Endothelial cell of umbilical vein (primary cell): Measurements from ENCODE around the gene DOCK1. TPM values are rescaled to one million over a fixed set of nuclear protein-coding genes. Genes with fewer than 3 reads are reported as not detected.

Experiments
- BruUV-seq: library from RNA; stranded (reverse); fragments of 400-500 nt; replicated peaks from 2 replicates; lab custom pipeline; 2021; lab: Mats Ljungman, UMichigan
- CTCF ChIA-PET: fragments of 300-600, 350-600 bp; sonication (Branson Sonifier 250); formaldehyde crosslinking; loops from one replicate; lab custom pipeline; 2021; ENCODE audit warnings: antibody characterized with exemption, inconsistent platforms; lab: Charles Lee
- POLR2A ChIA-PET: fragments of 300-600, 350-600 bp; sonication (Branson Sonifier 250); formaldehyde crosslinking; loops from one replicate; lab custom pipeline; 2021; ENCODE audit warnings: antibody characterized with exemption, inconsistent platforms; lab: Charles Lee
- DNase-seq: peaks from one replicate; pipeline ENCODE4 v3.0.0-alpha.2; 2011; ENCODE audit warnings: low read depth, low spot score
- FAIRE-seq: peaks from 2 replicates; lab custom pipeline; 2011; peaks lifted over from hg19 to GRCh38; lab: Jason Lieb, UNC
- H2AFZ ChIP-seq: 2 replicates; pipeline ENCODE4 v1.6.0; 2012; ENCODE audit warnings: low read depth, low read length, control low read depth, inconsistent platforms
- H3K27ac ChIP-seq: 2 replicates; pipeline ENCODE4 v1.5.1; 2011; ENCODE audit warnings: low read depth, mild to moderate bottlenecking, control low read depth, low read length, moderate library complexity; ENCODE audit not compliant: insufficient read depth
- H3K27me3 ChIP-seq, 2 experiments: 2 replicates each; pipeline versions ENCODE4 v1.6.0 to v1.6.1; 2011; ENCODE audit warnings: low read length in 2 of 2, mixed read lengths in 1 of 2; ENCODE audit not compliant: control insufficient read depth in 2 of 2, insufficient read depth in 2 of 2
- H3K36me3 ChIP-seq, 2 experiments: 2 replicates in 1 of 2; 3 replicates in 1 of 2; pipeline ENCODE4 v1.5.1; 2011; ENCODE audit warnings: low read length in 2 of 2, mild to moderate bottlenecking in 1 of 2, moderate library complexity in 1 of 2; ENCODE audit not compliant: control insufficient read depth in 2 of 2, insufficient read depth in 2 of 2; ENCODE audit errors: extremely low read depth in 1 of 2
- H3K4me1 ChIP-seq: 3 replicates; pipeline ENCODE4 v1.5.1; 2011; ENCODE audit warnings: mild to moderate bottlenecking, low read length; ENCODE audit not compliant: control insufficient read depth, insufficient read depth; ENCODE audit errors: extremely low read depth
- H3K4me2 ChIP-seq: 2 replicates; pipeline ENCODE4 v1.6.1; 2011; ENCODE audit warnings: low read length, control low read depth, mixed read lengths; ENCODE audit not compliant: insufficient read depth
- H3K4me3 ChIP-seq, 3 experiments: fragments of 200-600 bp in 1 of 3; sonication (generic), shearing (Covaris generic) in 1 of 3; replicated peaks in 1 of 3; 2 replicates each; pipeline ENCODE4 v1.5.1; 2011 to 2016; ENCODE audit warnings: control low read depth in 3 of 3, low read length in 3 of 3, mild to moderate bottlenecking in 2 of 3, inconsistent platforms in 1 of 3, low read depth in 1 of 3, moderate library complexity in 1 of 3; ENCODE audit not compliant: insufficient read depth in 1 of 3
- H3K79me2 ChIP-seq: 2 replicates; pipeline ENCODE4 v1.6.0; 2012; ENCODE audit warnings: low read length, inconsistent platforms; ENCODE audit not compliant: control insufficient read depth, insufficient read depth
- H3K9ac ChIP-seq: replicated peaks from 2 replicates; pipeline ENCODE3; 2011; ENCODE audit warnings: low read length, control low read depth; ENCODE audit not compliant: insufficient read depth; ENCODE audit errors: extremely low read depth
- H3K9me1 ChIP-seq: replicated peaks from 3 replicates; pipeline ENCODE4 v1.6.0; 2011; ENCODE audit warnings: mild to moderate bottlenecking, low read length; ENCODE audit not compliant: control insufficient read depth, insufficient read depth; ENCODE audit errors: extremely low read depth
- H3K9me3 ChIP-seq: replicated peaks from 2 replicates; pipeline ENCODE4 v1.5.1; 2012; ENCODE audit warnings: low read length, inconsistent platforms; ENCODE audit not compliant: control insufficient read depth, insufficient read depth
- H4K20me1 ChIP-seq: replicated peaks from 2 replicates; pipeline ENCODE3; 2011; ENCODE audit warnings: mild to moderate bottlenecking, low read length; ENCODE audit not compliant: control insufficient read depth, insufficient read depth; ENCODE audit errors: extremely low read depth
- CTCF ChIP-seq, 2 donors: IDR thresholded peaks; 1 replicate in 1 of 2; 2 replicates in 1 of 2; pipeline ENCODE4 v1.5.1; 2011; ENCODE audit warnings: low read length in 2 of 2, mild to moderate bottlenecking in 2 of 2, moderate library complexity in 2 of 2, control low read depth in 1 of 2, inconsistent platforms in 1 of 2, low read depth in 1 of 2; ENCODE audit not compliant: insufficient read depth in 1 of 2; ENCODE audit errors: extremely low read depth in 1 of 2
- EZH2 ChIP-seq: IDR thresholded peaks from 2 replicates; pipeline ENCODE4 v1.6.1; 2012; ENCODE audit warnings: borderline replicate concordance, low read depth, mild to moderate bottlenecking, moderate library complexity, low read length, inconsistent platforms; ENCODE audit not compliant: severe bottlenecking
- FOS ChIP-seq: IDR thresholded peaks from 2 replicates; pipeline ENCODE4 v1.6.1; 2011; ENCODE audit warnings: mild to moderate bottlenecking, low read length, moderate library complexity, borderline replicate concordance; ENCODE audit not compliant: insufficient read depth
- GATA2 ChIP-seq: IDR thresholded peaks from 2 replicates; pipeline ENCODE4 v1.7.0; 2011; ENCODE audit warnings: low read depth, mild to moderate bottlenecking, moderate library complexity, mixed read lengths, low read length; ENCODE audit not compliant: insufficient read length, insufficient read depth
- JUN ChIP-seq: IDR thresholded peaks from 2 replicates; pipeline ENCODE4 v1.6.1; 2011; ENCODE audit warnings: borderline replicate concordance, low read depth; ENCODE audit not compliant: insufficient read length, insufficient read depth
- MYC ChIP-seq: IDR thresholded peaks from one replicate; pipeline ENCODE4 v1.6.1; 2011; ENCODE audit warnings: mild to moderate bottlenecking, low read depth, low read length
- POLR2A ChIP-seq: IDR thresholded peaks from 2 replicates; pipeline ENCODE4 v1.6.1; 2012; ENCODE audit warnings: low read depth, mild to moderate bottlenecking, control low read depth, low read length
- POLR2AphosphoS5 ChIP-seq: IDR thresholded peaks from 2 replicates; pipeline ENCODE4 v1.6.1; 2012; ENCODE audit warnings: low read depth, mild to moderate bottlenecking, control low read depth, low read length, moderate library complexity; ENCODE audit not compliant: insufficient read depth
- dilution Hi-C: fragments of 300-500 bp; cut with MboI; formaldehyde crosslinking; loops from one replicate; pipeline ENCODE4 v1.15.0; 2019; ENCODE audit warnings: low sequenced_read_pairs; ENCODE audit not compliant: extremely low pct_ligation_motif_present
- intact Hi-C: fragments of 100-400 bp; cut with micrococcal nuclease; formaldehyde crosslinking; loops from one replicate; pipeline ENCODE4 v1.10.0; 2022
- polyA plus RNA-seq, 4 experiments: library from polyadenylated mRNA; depleted of rRNA in 3 of 4; stranded (reverse) in 3 of 4; unstranded in 1 of 4; fragments of >200 nt; gene quantifications; 2 replicates each; pipeline versions ENCODE4 v1.2.1 to v1.2.3, GENCODE V29; 2011 to 2012; ENCODE audit warnings: missing spikeins in 1 of 4
- total RNA-seq: library from RNA; stranded (reverse); gene quantifications from 2 replicates; pipeline ENCODE4 v1.2.3, GENCODE V29; 2021
- TF ChIP-seq, protein P1 (sequence below): IDR thresholded peaks from 2 replicates; pipeline ENCODE4 v1.6.1; 2011; ENCODE audit not compliant: insufficient read depth, insufficient read length

DOCK1 gene
- total and polyA plus RNA-seq, 2 donors (not counting 3 experiments of a cell fraction or from before 2014, with no cell fraction given) = 22.5 to 83.1 TPM

DNA sequence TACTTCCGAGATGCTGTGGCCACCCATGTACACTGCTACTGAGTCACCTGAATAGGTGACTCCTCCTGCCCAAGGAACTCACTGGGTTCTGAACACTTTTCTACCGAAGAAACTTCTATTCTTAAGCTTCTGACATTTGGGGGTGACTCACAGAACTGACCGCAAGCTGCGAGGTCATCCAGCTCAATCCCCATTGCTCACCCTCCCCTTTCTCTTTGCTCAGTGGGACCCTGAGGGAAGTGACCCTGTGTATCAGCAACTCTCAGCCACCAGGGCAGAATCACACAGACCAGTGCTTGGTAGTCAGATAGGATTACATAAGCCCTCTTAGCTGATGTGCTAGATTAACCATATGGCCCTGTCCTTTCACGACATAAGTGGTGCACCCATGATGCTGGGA is 244.9 kb downstream of the DOCK1 start:
- Histone ChIP-seq H3K9me3 (no peaks in the 10 kb centered on the region), H3K4me3 (no peak overlapping the region), H3K36me3 (no peaks in the 10 kb centered on the region), H3K9me1 (no peaks in the 10 kb centered on the region), H2AFZ (no peak overlapping the region), H4K20me1 (no peaks in the 10 kb centered on the region), H3K9ac (no peak overlapping the region), H3K4me2 (no peak overlapping the region), H3K4me1 (peaks cover 28% of the 10 kb centered on the region), H3K79me2 (no peaks in the 10 kb centered on the region), H3K27me3 (no peaks in the 10 kb centered on the region), H3K27ac (no peak overlapping the region)
- ChIA-PET CTCF (interaction anchor here (1.6 kb wide), 1 partner anchor 14 kb away, joined by 3 read pairs; no protein-coding TSS in a partner anchor), POLR2A (no interaction called here)
- intact Hi-C loops (no loop called here), dilution Hi-C loops (no loop called here)
- FAIRE-seq = no peak
- TF ChIP-seq POLR2A (no peak), EZH2 (no peak), FOS (no peak), JUN (no peak), GATA2 (no peak), CTCF (IDR thresholded peaks at IDR 0.05; ENCODE audit: extremely low read depth in 1 of 2, insufficient read depth in 1 of 2, low read depth in 1 of 2, low read length in 2 of 2) (no peak), POLR2AphosphoS5 (no peak), MYC (no peak)
- TF ChIP-seq, protein P1, sequence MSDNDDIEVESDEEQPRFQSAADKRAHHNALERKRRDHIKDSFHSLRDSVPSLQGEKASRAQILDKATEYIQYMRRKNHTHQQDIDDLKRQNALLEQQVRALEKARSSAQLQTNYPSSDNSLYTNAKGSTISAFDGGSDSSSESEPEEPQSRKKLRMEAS = no peak
- DNase-seq = peak; percentile 10
- BruUV-seq = no TSS peak
